GM21381 (cell line): ENCODE results near the gene CD34.

ENCODE experiments used
- ATAC-seq: cut with Tn5 transposase; IDR thresholded peaks from one replicate; pipeline ENCODE4 v1.9.1; 2021; ENCODE audit warnings: mild to moderate bottlenecking, moderate library complexity; ENCODE audit not compliant: unreplicated experiment

The CD34 gene

GRCh38 chr1:207836591-207837347 is 74.2 kb downstream of the CD34 start:
- ATAC-seq = no peak

DNA sequence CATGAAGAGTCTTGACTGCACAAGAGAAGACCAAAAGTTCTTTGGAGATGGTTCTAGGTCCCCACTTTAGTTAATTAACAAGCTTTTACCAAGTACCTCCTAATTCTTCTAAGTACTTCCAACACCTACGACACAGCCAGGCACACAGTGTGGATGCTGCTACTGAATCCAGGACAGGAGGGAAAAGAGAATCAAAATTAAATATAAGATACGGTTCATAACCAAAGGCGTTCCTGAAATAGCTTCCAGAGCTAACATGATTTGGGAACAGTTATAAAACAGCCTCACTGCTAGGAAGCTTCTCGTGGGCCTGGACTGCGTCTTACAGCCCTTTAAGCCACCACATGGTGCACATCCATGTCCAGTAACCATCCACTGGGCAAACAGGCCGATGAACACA is 75.0 kb downstream of the CD34 start:
- ATAC-seq = no peak

DNA sequence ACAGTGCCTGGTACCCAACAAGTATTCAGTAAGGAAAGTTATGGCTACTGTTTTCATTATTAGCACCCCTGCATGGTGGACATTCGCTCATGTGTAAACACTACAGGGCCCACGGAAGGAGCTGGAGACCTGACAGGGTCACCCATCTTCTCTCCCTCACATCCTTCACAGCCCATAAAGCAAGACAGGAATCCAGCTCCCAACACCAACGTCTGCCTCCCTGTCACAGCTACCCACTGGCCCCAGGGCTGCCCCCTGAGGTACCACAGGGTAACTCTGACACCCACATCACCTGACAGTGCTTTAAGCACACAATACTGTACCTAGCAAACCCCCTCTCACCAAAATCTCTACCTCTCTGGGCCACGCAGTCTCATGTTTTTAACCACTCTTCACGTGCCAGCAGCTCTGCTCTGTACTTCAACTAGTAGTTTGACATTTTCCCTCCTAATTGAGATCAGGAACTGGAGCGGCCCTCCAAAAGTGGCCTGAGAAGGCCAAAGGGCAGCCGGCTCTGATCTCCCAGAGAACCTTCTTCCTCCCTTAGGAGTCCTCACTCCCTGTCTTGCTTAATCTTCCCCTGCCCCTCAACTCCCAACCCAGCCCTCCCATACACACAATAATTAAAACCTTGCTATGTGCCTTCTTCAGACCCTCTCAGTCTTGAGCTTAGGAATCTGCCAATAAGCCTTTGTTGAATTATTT is 76.8 kb downstream of the CD34 start:
- no peak for ATAC-seq

DNA sequence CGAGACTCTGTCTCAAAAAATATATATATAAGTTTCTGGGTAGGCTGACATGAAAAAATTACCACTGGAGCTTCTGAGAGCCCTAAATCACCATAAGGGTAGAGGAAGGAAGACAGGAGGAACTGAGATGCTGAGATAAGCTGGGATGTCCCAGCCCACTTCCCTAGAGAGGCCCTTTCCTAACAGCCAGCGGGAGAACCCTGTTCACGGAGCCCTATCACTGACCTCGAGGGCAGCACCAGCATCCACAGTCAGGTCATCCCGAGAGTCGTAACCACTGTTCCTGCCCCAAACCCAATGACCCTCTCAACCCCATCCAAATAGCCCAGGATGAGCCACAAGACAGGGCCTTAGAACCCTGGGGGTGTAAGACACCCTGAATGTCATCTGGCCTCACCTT is 77.5 kb downstream of the CD34 start:
- no peak for ATAC-seq

GRCh38 chr1:207832796-207833195 is 78.1 kb downstream of the CD34 start:
- no peak for ATAC-seq

GRCh38 chr1:207831517-207832327 is 79.2 kb downstream of the CD34 start:
- ATAC-seq = peak; percentile 79
